Right hindlimb (tissue), 1 donor: ENCODE data around the gene SLC6A19.

Experiments
- DNase-seq: peaks from one replicate; pipeline ENCODE4 v3.0.0-alpha.2; 2018

SLC6A19 gene

DNA sequence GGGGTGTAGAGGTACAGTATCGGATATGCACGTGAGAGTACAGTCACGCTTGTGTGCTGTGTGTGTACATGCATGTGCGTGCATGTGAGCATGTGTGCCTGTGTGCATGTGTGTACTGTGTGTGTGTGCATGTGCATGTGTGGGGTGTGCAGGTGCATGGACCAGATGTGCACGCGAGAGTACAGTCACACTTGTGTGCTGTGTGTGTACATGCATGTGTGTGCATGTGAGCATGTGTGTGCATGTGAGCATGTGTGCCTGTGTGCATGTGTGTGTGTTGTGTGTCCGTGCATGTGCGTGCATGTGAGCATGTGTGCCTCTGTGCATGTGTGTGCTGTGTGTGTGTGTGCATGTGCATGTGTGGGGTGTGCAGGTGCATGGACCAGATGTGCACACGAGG is 10.3 kb downstream of the SLC6A19 start:
- no peak for DNase-seq

DNA sequence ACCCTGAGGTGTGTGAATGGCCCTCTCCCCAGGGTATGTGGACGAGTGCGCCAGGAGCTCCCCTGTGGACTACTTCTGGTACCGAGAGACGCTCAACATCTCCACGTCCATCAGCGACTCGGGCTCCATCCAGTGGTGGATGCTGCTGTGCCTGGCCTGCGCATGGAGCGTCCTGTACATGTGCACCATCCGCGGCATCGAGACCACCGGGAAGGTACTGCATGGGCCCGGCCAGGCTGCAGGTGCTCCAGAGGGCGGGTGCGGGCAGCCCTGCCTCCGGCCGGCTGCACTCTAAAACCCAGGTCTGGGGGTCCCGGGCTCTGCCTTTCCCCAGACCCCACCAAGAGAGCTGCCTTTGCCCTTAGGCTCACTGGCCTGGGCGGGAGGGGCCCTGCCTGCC is 10.9 kb downstream of the SLC6A19 start:
- DNase-seq = no peak

DNA sequence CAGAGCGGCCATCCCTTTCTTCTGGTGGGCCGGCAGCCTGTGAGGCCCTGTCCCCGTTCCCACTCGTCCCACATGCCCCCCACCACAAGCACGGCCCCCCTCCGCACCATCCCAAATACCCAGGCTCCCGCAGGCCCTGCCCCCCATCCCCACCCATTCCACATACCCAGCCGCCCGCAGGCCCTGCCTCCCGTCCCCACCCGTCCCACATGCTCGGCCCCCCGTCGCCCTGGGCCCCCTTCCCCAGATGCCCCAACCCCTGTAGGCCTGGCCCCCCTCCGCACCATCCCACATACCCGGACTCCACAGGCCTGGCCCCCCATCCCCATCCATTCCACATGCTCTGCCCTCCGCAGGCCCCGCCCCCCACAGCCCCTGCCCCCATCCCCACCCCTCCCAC is 11.5 kb downstream of the SLC6A19 start:
- DNase-seq = no peak

DNA sequence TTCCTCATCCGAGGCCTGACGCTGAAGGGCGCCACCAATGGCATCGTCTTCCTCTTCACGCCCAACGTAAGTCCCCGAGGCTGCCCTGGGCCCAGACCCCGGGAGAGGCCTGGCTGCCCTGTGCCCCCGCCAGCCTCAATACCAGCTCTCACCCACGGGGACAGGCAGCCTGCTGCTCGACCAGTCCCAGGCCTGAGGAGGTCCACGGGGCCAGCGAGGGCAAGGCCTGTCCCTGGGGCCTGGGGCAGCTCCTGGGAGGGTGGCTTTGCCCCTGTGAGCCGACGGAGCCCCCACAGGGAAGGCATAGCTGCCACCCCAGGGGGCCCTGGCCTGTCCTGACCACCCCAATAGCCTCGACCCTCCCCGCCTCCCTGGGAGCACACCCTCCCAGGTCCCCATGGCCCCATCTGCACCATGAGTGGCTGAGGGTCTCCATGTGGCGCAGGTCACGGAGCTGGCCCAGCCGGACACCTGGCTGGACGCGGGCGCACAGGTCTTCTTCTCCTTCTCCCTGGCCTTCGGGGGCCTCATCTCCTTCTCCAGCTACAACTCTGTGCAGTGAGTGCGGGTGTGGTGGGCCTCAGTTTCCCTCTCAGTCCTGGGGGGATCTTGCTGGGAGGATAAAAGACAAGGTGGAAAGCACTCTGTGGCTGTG is 12.2 kb downstream of the SLC6A19 start:
- DNase-seq = no peak

DNA sequence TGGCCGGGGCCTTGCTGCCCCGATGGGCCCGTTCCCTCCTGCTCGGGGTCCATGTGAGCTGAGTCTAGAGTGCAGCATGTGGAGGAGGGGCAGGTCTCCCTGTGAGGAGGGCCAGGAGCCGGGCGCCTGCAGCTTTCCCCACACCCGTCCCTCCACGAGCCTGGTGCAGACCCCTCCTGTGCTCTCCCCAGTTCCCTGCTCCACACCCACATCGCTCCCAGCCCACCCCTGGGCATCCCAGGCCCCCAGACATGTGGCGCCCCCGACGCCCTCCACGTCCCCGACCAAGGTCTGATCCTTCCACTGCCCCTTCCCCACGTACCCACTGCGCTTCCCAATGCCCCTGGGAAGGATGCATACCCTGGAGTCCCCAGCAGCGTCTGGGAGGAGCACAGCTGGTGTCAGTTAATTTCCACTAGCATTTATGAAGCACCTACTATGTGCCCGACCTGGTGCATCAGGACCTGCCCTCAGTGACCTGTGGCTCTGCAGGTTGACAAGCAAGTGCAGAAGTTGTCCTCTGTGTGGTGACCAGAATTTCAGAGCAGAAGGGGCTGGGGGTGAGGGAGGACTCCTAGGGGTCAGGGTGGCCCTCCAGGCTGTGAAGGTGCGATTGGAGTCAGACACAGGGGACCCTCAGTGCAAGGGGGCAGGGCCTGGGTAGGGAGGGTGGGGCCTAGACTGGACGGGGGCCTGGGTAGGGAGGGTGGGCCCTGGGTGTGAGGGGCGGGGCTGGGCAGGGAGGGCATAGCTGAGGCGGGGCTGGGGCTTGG is 13.0 kb downstream of the SLC6A19 start:
- no peak for DNase-seq

DNA sequence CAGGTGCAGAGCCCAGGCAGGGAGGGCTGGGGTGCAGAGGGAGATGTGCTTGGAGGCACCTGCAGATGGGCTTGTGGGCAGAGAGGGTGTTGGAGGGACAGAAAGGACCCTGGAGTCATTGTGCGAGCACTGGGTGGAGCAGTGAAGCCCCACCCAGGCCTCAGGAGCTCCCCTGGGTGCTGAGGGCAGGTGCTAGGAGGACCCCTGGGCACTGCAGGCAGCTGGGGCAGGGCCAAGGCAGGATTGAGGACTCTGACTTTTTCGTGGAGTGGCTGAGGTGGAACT is 13.5 kb downstream of the SLC6A19 start:
- DNase-seq = no peak

DNA sequence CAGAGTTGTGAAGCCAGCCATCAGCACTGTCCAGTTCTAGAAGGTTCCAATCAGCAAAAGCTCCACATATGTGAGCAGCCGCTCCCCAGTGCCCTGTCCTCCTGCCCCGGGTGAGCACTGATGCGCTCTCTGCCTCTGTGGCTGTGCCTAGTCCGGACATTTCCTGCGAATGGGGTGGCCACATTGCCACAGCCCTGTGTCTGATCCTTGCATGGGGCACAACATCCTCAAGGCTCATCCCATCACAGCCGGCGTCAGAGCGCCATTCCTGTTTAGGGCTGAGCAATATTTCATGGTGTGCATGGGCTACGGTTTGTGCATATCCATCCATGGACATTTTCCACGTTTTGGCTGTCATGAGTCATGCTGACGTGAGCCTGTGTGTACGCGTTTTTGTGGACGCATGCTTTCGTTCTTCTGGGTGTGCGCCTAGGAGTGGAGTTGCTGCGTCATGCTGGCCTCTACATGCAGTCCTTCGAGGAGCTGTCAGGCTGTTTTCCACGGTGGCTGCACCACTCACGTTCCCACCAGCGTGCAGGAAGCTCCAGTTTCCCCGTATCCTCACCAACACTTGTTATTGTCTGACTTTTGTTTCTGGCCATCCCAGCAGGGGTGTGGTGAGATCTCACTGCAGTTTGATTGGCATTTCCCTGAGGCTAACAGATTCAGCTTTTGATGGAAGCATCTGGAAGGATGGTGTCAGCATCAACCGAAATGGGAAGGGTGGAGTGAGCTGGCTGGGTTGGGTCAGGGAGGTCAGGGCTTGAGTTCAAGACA is 14.1 kb downstream of the SLC6A19 start:
- DNase-seq = no peak

DNA sequence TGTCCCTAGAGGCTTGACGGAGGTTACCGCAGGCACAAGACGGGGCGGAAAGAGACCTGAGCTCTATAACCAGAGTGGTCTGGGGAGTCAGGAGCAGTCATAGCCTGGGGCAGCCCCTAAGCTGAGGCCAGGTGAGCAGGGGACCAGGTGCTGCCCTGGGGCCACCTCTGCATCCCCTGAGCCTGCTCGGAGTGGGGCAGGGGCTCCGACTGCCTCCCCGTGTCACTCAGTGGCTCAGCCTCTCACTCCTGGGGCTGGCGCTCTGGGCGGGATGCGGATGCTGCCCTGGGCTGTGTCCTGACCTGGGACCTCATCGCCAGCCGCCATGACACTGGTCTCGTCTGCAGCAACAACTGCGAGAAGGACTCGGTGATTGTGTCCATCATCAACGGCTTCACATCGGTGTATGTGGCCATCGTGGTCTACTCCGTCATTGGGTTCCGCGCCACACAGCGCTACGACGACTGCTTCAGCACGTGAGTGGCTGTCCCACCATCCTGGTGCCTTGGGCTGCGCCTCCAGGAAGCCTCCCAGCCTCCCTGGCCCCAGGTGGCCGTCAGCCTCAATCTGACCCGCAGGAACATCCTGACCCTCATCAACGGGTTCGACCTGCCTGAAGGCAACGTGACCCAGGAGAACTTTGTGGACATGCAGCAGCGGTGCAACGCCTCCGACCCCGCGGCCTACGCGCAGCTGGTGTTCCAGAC is 15.0 kb downstream of the SLC6A19 start:
- DNase-seq = no peak

DNA sequence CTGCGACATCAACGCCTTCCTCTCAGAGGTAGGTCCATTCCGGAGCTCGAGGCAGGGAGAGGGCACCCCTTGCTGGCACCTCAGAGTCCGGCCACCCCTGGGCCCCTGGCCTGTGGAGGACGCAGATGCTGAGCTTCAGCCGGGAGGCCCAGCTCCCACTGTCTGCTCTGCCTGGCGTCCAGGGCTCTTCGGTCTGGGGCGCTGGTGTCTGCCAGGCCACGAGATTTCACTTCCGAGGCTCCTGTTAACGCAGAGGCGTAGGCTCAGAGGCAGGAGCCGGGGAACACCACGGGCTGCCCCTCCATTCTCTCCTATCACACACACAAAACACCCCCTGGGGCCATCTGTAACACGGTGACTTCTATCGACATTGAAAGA is 15.5 kb downstream of the SLC6A19 start:
- no peak for DNase-seq

DNA sequence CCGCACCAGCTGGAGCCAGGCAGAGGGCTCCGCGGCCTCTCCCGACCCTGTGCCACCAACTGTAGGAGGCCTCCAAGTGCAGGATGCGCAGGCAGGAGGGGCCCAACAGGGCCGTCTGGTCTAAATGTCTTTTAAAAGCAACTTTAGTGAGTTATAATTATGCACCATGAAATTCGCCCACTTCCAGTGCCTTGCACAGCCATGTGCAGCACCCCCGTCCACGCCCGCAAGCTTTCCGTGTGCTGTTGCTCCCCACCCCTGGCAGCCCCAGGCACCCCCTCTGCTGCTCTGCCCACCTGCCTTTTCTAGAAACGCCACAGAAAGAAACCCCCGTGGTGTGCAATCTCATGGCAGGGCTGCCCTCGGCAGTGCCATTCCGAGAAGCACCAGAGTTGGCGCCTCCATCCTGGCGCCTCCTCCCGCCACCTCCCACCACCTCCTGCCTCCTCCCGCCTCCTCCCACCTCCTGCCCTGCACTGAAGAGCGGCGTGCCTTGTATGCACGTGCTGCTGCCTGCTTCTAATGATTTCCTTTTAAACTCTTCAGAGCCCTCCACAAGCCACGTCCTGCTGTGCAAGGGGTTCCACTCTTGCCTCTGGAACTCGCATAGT is 16.3 kb downstream of the SLC6A19 start:
- no peak for DNase-seq

DNA sequence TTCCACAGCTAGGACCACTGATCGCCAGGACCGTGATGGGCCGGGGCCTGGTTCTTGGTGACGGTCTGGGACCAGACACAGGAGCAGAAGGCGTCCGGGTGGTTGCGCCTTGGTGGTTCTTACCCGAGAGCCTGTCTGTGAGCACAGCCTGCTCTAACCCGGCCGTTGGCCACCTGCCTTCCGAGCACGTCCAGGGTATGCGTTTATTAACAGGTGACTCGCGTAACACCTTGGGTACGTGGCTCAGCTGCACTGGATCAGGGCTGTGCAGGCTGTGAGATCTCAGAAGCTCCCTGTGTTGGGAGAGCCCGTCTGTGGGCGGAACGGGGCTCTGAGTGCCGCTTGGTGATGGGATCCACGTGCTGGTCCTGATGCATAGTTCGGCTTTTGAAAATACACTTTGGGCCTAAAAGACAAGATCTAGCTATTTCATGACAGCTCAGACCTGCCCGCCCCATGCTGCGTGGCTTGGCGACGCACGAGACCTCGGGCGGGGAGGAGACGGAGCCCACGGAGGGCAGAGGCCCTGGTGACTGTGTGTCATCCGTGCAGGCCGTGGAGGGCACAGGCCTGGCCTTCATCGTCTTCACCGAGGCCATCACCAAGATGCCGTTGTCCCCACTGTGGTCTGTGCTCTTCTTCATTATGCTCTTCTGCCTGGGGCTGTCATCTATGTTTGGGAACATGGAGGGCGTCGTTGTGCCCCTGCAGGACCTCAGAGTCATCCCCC is 17.1 kb downstream of the SLC6A19 start:
- no peak for DNase-seq

DNA sequence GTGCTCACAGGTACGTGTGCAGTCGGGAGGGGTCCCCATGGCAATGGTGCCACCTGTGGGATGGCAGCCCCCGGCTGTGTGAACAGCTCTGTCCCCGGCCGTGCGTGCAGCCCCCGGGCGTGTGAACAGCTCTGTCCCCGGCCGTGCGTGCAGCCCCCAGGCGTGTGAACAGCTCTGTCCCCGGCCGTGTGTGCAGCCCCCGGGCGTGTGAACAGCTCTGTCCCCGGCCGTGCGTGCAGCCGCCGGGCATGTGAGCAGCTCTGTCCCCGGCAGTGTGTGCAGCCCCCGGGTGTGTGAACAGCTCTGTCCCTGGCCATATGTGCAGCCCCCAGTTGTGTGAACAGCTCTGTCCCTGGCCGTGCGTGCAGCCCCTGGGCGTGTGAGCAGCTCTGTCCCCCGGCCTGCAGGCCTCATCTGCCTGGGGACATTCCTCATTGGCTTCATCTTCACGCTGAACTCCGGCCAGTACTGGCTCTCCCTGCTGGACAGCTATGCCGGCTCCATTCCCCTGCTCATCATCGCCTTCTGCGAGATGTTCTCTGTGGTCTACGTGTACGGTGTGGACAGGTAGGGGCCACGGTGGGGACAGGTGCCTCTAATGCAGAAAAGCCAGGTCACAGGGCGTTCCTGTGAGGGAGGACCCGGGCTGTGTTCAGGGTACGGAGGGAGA is 17.8 kb downstream of the SLC6A19 start:
- DNase-seq = no peak

DNA sequence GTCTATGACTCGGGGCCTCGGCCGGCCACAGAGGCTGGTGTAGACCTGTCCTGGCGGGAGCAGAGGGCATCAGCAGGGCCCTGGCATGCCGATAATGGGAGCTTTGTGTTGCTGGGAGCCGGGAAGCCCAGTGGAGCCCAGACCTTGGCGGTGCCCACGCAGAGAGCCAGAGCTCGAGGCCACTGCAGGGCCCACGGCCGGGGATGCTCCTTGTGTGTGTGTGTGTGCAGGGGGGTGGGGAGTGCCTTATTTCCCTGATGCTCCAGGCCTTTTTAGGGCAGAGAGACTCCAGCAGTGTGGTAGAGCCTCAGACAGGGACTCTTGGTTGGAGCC is 18.3 kb downstream of the SLC6A19 start:
- DNase-seq = no peak

DNA sequence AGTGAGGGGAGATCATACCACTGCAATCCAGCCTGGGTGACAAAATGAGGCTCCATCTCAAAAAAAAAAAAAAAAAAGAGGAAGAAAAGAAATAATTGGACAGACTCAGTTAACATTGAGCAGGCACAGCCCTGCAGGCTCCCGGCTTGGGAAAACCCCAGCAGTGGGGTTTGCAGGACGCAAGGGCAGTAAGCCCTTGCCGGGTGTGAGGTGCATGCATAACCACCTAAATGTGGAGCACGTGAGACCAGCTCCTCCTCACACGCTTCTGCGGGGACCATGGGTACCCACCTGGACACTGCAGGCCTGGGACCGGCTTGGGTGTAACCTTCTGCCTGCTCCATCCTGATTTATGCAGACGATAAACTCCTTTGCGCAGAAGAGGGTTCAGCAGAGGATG is 19.0 kb downstream of the SLC6A19 start:
- DNase-seq = no peak

DNA sequence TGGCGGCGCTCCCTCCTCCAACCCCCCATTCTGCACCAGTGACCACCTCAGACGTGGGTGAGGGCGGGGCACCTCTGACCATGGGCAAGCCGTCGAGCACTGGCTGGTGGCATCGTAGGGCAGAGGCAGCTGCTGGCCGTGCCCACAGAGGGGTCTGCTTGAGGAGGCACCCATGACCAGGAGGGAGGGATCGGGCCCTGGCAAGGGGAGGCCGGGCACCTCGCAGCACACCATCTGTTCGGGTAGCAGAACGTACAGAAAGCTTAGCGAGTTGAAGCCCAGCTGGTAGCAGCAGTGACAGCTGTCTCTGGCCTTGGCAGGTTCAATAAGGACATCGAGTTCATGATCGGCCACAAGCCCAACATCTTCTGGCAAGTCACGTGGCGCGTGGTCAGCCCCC is 19.4 kb downstream of the SLC6A19 start:
- DNase-seq = no peak

DNA sequence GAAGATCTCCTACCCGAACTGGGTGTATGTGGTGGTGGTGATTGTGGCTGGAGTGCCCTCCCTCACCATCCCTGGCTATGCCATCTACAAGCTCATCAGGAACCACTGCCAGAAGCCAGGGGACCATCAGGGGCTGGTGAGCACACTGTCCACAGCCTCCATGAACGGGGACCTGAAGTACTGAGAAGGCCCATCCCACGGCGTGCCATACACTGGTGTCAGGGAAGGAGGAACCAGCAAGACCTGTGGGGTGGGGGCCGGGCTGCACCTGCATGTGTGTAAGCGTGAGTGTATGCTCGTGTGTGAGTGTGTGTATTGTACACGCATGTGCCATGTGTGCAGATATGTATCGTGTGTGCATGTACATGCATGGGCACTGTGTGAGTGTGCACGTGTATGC is 20.3 kb downstream of the SLC6A19 start:
- DNase-seq = no peak

DNA sequence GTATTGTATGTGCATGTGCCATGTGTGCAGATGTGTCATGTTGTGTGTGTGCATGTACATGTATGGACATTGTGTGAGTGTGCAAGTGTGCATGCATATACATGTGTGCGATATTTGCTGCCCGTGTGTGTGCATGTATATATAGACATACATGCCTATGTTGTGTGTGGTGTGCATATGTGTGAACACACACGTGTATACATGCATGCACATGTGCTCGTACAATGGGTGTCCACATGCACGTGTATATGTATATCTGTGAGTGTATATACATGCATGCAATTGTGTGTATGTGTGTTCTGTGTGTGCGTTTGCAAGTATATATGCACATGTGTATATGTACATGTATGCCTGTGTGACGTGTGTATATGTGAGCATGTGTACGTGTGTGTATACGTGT is 20.8 kb downstream of the SLC6A19 start:
- DNase-seq = no peak

DNA sequence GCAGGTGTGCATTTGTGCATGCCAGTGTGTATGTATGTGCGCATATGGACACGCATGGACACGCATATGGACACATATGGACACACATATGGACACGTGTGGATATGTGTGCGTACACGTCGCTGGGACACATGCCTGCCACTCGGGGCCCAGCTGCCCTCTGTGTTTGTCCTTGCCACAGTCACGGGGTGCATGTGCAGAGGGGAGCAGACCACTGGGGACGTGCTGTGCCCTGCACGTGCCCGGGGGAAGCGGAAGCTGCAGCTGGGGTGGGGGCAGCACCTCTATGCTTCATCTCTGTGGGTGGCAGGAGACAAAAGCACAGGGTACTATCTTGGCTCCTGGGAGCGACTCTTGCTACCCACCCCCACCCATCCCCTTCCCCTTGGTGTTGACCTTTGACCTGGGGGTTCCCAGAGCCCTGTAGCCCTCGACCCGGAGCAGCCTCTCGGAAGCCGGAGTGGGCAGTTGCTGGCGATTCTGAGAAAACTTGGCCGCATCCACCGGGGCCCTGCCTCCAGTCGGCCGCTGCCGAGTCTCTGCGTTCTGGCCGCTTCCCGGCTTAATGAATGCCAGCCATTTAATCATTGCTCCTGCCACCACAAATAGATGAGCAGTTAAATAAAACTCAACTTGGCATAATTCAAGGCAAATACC is 21.4 kb downstream of the SLC6A19 start:
- DNase-seq = no peak

DNA sequence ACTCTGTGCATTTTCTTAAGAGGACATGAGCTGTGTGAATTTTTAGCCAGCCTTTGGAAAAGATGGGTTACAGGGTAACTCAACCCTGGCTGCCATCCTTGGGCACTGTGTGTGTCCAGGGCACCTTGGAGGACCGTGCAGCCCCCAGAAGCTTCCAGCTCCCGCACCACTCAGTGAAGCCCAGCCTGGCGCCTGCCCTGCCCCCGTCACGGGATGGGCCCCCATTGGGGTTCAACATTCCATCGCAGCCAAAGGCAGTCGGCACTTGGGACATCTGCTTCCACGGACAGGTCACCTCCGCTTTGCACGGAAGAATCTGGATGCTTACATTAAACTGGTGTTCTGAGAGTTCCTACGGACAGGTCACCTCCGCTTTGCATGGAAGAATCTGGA is 21.9 kb downstream of the SLC6A19 start:
- DNase-seq = no peak

DNA sequence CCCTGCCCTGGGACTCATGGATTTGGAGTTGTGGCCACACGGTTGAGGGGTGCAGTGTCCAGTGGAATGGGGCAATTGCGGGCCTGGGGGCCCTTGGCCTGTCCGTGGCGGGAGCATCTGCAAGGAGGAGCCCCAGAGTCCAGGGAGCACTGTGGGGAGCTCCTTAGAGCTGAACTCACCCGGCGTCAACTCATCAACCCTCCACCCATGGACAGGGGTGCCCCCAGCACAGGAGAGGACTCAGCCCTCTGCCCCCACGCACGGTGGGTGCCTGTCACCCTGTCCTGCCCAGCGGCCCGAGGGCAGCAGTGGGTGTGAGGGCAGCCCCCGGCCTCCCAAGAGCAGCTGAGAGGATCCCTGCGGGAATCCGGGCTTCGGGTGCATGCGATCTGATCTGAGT is 23.2 kb downstream of the SLC6A19 start:
- no peak for DNase-seq

DNA sequence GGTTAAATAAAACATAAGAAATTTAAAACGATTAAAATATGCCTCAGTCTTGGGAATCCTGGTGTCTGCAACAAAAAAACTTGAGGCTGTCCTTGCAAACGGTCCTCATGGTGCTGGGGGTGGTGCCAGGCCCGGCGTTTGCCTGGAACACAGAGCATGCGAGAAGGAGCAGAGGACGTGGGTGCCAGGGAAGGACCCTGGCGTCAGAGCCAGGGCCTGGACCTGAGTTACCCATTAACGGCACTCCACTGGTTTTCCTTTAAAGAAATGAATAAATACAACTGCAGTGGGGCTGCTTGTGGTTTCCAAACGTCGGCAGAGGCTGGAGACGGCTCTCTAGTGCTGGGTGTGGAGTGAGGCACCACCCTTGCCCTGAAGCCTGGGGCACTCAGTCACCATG is 23.7 kb downstream of the SLC6A19 start, which contains the start of gene SLC6A18:
TSS of gene SLC6A18 (plus strand) at position 301 of the 400 bp plus-strand sequence. CDS start at position 398, 97 bp downstream.
- no peak for DNase-seq
